GM12878 (cell line): ENCODE measurements around the gene CCDC32. TPM values are rescaled to one million over a fixed set of nuclear protein-coding genes. Genes with fewer than 3 reads are reported as not detected.
A peak's percentile ranks its signal among the peaks of the same experiment; 100 is the strongest.

Experiments used
- ASH2L ChIP-seq: fragments of 300-600, 200-600 bp; sonication (generic); IDR thresholded peaks from 2 replicates; pipeline ENCODE4 v1.6.1; 2017; ENCODE audit warnings: low read depth, mild to moderate bottlenecking, borderline replicate concordance
- BHLHE40 ChIP-seq, 2 experiments: fragments of 450-650 bp in 1 of 2; IDR thresholded peaks; 2 replicates each; pipeline ENCODE4 v1.6.1; 2011 to 2017; ENCODE audit warnings: low read depth in 2 of 2, borderline replicate concordance in 1 of 2, improper control_type of control experiment in 1 of 2, low read length in 1 of 2, mild to moderate bottlenecking in 1 of 2
- DPF2 ChIP-seq: fragments of 450-650 bp; IDR thresholded peaks from 2 replicates; pipeline ENCODE4 v1.6.1; 2017; ENCODE audit warnings: mild to moderate bottlenecking
- EP300 ChIP-seq, 2 experiments: fragments of 150-350 bp in 1 of 2; IDR thresholded peaks; 2 replicates each; pipeline ENCODE4 v1.6.1; 2011 to 2012; ENCODE audit warnings: low read depth in 2 of 2, low read length in 2 of 2, borderline replicate concordance in 1 of 2, improper control_type of control experiment in 1 of 2, inconsistent platforms in 1 of 2; ENCODE audit not compliant: control insufficient read depth in 1 of 2
- ESRRA ChIP-seq: IDR thresholded peaks from 2 replicates; pipeline ENCODE4 v1.6.1; 2012; ENCODE audit warnings: mild to moderate bottlenecking, low read length, improper control_type of control experiment
- GABPA ChIP-seq: IDR thresholded peaks from 2 replicates; pipeline ENCODE4 v1.6.1; 2014; ENCODE audit warnings: antibody characterized with exemption, low read depth, mild to moderate bottlenecking, inconsistent platforms
- GATAD2B ChIP-seq: fragments of 450-650 bp; conservative IDR thresholded peaks from 2 replicates; pipeline ENCODE4 v1.6.1; 2017; ENCODE audit warnings: low read depth, mild to moderate bottlenecking, moderate library complexity
- HDAC2 ChIP-seq: fragments of 200-600 bp; sonication (generic); IDR thresholded peaks from 2 replicates; pipeline ENCODE4 v1.6.1; 2017
- HDGF ChIP-seq: fragments of 450-650 bp; IDR thresholded peaks from 2 replicates; pipeline ENCODE4 v1.6.1; 2016; ENCODE audit warnings: antibody characterized with exemption
- LARP7 ChIP-seq: fragments of 450-650 bp; IDR thresholded peaks from 2 replicates; pipeline ENCODE4 v1.6.1; 2017; ENCODE audit warnings: mild to moderate bottlenecking
- MAX ChIP-seq: IDR thresholded peaks from 2 replicates; pipeline ENCODE4 v1.6.1; 2012; ENCODE audit warnings: low read depth, low read length, improper control_type of control experiment
- MTA2 ChIP-seq: fragments of 450-650 bp; IDR thresholded peaks from 2 replicates; pipeline ENCODE4 v1.6.1; 2016; ENCODE audit warnings: low read depth, mild to moderate bottlenecking, moderate library complexity
- NR2F1 ChIP-seq: fragments of 450-650 bp; conservative IDR thresholded peaks from 2 replicates; pipeline ENCODE4 v1.6.1; 2017; ENCODE audit warnings: mild to moderate bottlenecking
- RAD21 ChIP-seq: IDR thresholded peaks from 2 replicates; pipeline ENCODE4 v1.6.1; 2011; ENCODE audit warnings: mild to moderate bottlenecking, low read depth, low read length, moderate library complexity; ENCODE audit not compliant: insufficient read depth
- RELA ChIP-seq: fragments of 450-650 bp; IDR thresholded peaks from 2 replicates; pipeline ENCODE4 v1.8.0; 2014; ENCODE audit warnings: borderline replicate concordance; ENCODE audit not compliant: partially characterized antibody
- SIN3A ChIP-seq: IDR thresholded peaks from 2 replicates; pipeline ENCODE4 v1.6.1; 2012; ENCODE audit warnings: low read depth, low read length, improper control_type of control experiment
- SMAD1 ChIP-seq: fragments of 450-650 bp; IDR thresholded peaks from 2 replicates; pipeline ENCODE4 v1.6.1; 2018; ENCODE audit warnings: mild to moderate bottlenecking, low read depth; ENCODE audit not compliant: partially characterized antibody
- SMARCA5 ChIP-seq: fragments of 450-650 bp; IDR thresholded peaks from 2 replicates; pipeline ENCODE4 v1.6.1; 2017; ENCODE audit warnings: mild to moderate bottlenecking
- SPI1 ChIP-seq: IDR thresholded peaks from 2 replicates; pipeline ENCODE4 v1.6.1; 2011; ENCODE audit warnings: low read depth, mild to moderate bottlenecking, low read length, moderate library complexity, borderline replicate concordance; ENCODE audit not compliant: insufficient read depth
- STAT1 ChIP-seq: fragments of 450-650 bp; conservative IDR thresholded peaks from 2 replicates; pipeline ENCODE4 v1.6.1; 2014; ENCODE audit warnings: antibody characterized with exemption, mild to moderate bottlenecking
- TAF1 ChIP-seq: IDR thresholded peaks from 2 replicates; pipeline ENCODE4 v1.6.1; 2011; ENCODE audit warnings: mild to moderate bottlenecking, low read depth, low read length, borderline replicate concordance
- TCF3 ChIP-seq: IDR thresholded peaks from 2 replicates; pipeline ENCODE4 v1.6.1; 2012; ENCODE audit warnings: low read depth, mild to moderate bottlenecking, low read length, borderline replicate concordance; ENCODE audit not compliant: insufficient read depth
- ZNF384 ChIP-seq: IDR thresholded peaks from 2 replicates; pipeline ENCODE4 v1.6.1; 2012; ENCODE audit warnings: low read depth, mild to moderate bottlenecking, low read length, improper control_type of control experiment, borderline replicate concordance
- polyA plus RNA-seq, 11 experiments: library from polyadenylated mRNA; depleted of rRNA in 4 of 11; unstranded in 6 of 11; stranded (reverse) in 5 of 11; fragments of >200 nt; fragmentation: Nextera tagmentation in 4 of 11; fragmentation: Illumina TruSeq in 1 of 11; extraction: Ambion mirVana in 4 of 11; extraction: Trizol in 1 of 11; gene quantifications; 1 replicate in 1 of 11; 2 replicates in 10 of 11; pipeline versions ENCODE4 v1.2.1 to v1.2.3, GENCODE V29; 2011 to 2016; ENCODE audit warnings: inconsistent platforms in 2 of 11, missing spikeins in 2 of 11, low read depth in 1 of 11
- total RNA-seq, 4 experiments: library from RNA; depleted of rRNA in 3 of 4; stranded (reverse); fragments of >200 nt in 3 of 4; fragmentation: Illumina TruSeq in 1 of 4; extraction: Trizol in 1 of 4; gene quantifications; 2 replicates each; pipeline versions ENCODE4 v1.2.1 to v1.2.3, GENCODE V29; 2013 to 2021
- TF ChIP-seq, protein P1 (sequence below): fragments of 450-650 bp; IDR thresholded peaks from 2 replicates; pipeline ENCODE4 v1.6.1; 2018; ENCODE audit warnings: mild to moderate bottlenecking, low read depth, moderate library complexity; ENCODE audit not compliant: partially characterized antibody
- TF ChIP-seq, protein P2 (sequence below): fragments of 450-650 bp; IDR thresholded peaks from 2 replicates; pipeline ENCODE4 v1.6.1; 2016; ENCODE audit warnings: mild to moderate bottlenecking
- TF ChIP-seq, protein P3 (sequence below): fragments of 450-650 bp; conservative IDR thresholded peaks from 2 replicates; pipeline ENCODE4 v1.6.1; 2017; ENCODE audit warnings: mild to moderate bottlenecking, moderate library complexity

CCDC32 gene
- total and polyA plus RNA-seq, 10 of the 15 experiments (the other 5 are each of a cell fraction or from before 2014, with no cell fraction given) = 30.2 to 74.3 (median 46.5) TPM

GRCh38 chr15:40594429-40594836, 29.6 kb upstream of the CCDC32 start (continued):
- TF ChIP-seq, protein P1, sequence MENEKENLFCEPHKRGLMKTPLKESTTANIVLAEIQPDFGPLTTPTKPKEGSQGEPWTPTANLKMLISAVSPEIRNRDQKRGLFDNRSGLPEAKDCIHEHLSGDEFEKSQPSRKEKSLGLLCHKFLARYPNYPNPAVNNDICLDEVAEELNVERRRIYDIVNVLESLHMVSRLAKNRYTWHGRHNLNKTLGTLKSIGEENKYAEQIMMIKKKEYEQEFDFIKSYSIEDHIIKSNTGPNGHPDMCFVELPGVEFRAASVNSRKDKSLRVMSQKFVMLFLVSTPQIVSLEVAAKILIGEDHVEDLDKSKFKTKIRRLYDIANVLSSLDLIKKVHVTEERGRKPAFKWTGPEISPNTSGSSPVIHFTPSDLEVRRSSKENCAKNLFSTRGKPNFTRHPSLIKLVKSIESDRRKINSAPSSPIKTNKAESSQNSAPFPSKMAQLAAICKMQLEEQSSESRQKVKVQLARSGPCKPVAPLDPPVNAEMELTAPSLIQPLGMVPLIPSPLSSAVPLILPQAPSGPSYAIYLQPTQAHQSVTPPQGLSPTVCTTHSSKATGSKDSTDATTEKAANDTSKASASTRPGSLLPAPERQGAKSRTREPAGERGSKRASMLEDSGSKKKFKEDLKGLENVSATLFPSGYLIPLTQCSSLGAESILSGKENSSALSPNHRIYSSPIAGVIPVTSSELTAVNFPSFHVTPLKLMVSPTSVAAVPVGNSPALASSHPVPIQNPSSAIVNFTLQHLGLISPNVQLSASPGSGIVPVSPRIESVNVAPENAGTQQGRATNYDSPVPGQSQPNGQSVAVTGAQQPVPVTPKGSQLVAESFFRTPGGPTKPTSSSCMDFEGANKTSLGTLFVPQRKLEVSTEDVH = no peak
- TF ChIP-seq, protein P2, sequence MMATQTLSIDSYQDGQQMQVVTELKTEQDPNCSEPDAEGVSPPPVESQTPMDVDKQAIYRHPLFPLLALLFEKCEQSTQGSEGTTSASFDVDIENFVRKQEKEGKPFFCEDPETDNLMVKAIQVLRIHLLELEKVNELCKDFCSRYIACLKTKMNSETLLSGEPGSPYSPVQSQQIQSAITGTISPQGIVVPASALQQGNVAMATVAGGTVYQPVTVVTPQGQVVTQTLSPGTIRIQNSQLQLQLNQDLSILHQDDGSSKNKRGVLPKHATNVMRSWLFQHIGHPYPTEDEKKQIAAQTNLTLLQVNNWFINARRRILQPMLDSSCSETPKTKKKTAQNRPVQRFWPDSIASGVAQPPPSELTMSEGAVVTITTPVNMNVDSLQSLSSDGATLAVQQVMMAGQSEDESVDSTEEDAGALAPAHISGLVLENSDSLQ = peak; percentile 67
- TF ChIP-seq HDAC2 (no peak), GATAD2B (0 out of 2 replicates have a peak, but pooled peaks have one; percentile 49), TAF1 (no peak), NR2F1 (0 out of 2 replicates have a peak, but pooled peaks have one; percentile 11), RAD21 (no peak), SMARCA5 (0 out of 2 replicates have a peak, but pooled peaks have one; percentile 19), ZNF384 (peak; percentile 19; the same call in 1 of the 2 replicates), GABPA (peak; percentile 14; the same call in 1 of the 2 replicates), STAT1 (no peak), SIN3A (peak; percentile 37; the same call in 1 of the 2 replicates), SMAD1 (no peak), BHLHE40 (IDR thresholded peaks at IDR 0.05; ENCODE audit: borderline replicate concordance in 1 of 2, low read depth in 2 of 2, low read length in 1 of 2) (peak; percentile 11 to 22; a peak in 1 of 4 replicates), MTA2 (0 out of 2 replicates have a peak, but pooled peaks have one; percentile 48), SPI1 (peak; percentile 2; the same call in 1 of the 2 replicates), TCF3 (no peak), HDGF (peak; percentile 54; the same call in 1 of the 2 replicates), EP300 (IDR thresholded peaks at IDR 0.05; ENCODE audit: borderline replicate concordance in 1 of 2, control insufficient read depth in 1 of 2, low read depth in 2 of 2, low read length in 2 of 2) (peak; percentile 46 to 50; a peak in 2 of 4 replicates), DPF2 (peak; percentile 51; the same call in 1 of the 2 replicates), ASH2L (peak; percentile 91; the same call in 1 of the 2 replicates), MAX (0 out of 2 replicates have a peak, but pooled peaks have one; percentile 2), RELA (no peak), LARP7 (peak; percentile 67), ESRRA (no peak)
- TF ChIP-seq, protein P3, sequence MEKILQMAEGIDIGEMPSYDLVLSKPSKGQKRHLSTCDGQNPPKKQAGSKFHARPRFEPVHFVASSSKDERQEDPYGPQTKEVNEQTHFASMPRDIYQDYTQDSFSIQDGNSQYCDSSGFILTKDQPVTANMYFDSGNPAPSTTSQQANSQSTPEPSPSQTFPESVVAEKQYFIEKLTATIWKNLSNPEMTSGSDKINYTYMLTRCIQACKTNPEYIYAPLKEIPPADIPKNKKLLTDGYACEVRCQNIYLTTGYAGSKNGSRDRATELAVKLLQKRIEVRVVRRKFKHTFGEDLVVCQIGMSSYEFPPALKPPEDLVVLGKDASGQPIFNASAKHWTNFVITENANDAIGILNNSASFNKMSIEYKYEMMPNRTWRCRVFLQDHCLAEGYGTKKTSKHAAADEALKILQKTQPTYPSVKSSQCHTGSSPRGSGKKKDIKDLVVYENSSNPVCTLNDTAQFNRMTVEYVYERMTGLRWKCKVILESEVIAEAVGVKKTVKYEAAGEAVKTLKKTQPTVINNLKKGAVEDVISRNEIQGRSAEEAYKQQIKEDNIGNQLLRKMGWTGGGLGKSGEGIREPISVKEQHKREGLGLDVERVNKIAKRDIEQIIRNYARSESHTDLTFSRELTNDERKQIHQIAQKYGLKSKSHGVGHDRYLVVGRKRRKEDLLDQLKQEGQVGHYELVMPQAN = peak; percentile 91; the same call in 1 of the 2 replicates
